ENCODE results near the gene FAM151A.
"Not testable (repeated sequence)": the region's sequence is repeated elsewhere in the genome, so short reads cannot be mapped to it uniquely, and the experiment has no call there.

The FAM151A gene

DNA sequence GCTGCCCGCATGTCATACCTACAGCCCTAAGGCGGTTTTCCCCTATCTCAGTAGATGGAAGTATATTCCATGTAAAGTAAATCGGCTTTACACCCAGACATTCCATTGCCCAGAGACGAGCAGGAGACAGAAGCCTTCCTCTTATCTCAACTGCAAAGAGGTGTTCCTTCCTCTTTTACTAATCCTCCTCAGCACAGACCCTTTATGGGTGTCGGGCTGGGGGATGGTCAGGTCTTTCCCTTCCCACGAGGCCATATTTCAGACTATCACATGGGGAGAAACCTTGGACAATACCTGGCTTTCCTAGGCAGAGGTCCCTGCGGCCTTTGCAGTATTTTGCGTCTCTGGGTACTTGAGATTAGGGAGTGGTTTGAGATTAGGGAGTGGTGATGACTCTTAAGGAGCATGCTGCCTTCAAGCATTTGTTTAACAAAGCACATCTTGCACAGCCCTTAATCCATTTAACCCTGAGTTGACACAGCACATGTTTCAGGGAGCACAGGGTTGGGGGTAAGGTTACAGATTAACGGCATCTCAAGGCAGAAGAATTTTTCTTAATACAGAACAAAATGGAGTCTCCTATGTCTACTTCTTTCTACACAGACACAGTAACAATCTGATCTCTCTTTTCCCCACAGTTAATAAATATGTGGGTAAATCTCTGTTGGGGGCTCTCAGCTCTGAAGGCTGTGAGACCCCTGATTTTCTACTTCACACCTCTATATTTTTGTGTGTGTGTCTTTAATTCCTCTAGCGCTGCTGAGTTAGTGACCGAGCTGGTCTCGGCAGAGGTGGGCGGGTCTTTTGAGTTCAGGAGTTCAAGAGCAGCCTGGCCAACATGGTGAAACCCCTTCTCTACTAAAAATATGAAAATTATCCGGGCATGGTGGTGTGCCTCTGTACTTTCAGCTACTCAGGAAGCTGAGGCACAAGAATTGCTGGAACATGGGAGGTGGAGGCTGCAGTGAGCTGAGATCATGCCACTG, 13.4 kb upstream of the FAM151A start:
- DNase-seq (ENCODE audit: low read depth) = not testable (repeated sequence)

DNA sequence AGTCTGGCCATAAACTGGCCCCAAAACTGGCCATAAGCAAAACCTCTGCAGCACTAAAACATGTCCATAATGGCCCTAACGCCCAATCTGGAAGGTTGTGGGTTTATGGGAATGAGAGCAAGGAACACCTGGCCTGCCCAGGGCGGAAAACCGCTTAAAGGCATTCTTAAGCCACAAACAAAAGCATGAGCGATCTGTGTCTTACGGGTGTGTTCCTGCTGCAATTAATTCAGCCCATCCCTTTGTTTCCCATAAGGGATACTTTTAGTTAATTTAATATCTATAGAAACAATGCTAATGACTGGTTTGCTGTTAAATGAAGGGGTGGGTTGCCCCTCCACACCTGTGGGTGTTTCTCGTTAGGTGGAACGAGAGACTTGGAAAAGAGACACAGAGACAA, 12.5 kb upstream of the FAM151A start:
- not testable (repeated sequence) for DNase-seq (ENCODE audit: low read depth)

GRCh38 chr1:54627196-54627595, 3.9 kb upstream of the FAM151A start:
- DNase-seq (ENCODE audit: low read depth) = no peak

DNA sequence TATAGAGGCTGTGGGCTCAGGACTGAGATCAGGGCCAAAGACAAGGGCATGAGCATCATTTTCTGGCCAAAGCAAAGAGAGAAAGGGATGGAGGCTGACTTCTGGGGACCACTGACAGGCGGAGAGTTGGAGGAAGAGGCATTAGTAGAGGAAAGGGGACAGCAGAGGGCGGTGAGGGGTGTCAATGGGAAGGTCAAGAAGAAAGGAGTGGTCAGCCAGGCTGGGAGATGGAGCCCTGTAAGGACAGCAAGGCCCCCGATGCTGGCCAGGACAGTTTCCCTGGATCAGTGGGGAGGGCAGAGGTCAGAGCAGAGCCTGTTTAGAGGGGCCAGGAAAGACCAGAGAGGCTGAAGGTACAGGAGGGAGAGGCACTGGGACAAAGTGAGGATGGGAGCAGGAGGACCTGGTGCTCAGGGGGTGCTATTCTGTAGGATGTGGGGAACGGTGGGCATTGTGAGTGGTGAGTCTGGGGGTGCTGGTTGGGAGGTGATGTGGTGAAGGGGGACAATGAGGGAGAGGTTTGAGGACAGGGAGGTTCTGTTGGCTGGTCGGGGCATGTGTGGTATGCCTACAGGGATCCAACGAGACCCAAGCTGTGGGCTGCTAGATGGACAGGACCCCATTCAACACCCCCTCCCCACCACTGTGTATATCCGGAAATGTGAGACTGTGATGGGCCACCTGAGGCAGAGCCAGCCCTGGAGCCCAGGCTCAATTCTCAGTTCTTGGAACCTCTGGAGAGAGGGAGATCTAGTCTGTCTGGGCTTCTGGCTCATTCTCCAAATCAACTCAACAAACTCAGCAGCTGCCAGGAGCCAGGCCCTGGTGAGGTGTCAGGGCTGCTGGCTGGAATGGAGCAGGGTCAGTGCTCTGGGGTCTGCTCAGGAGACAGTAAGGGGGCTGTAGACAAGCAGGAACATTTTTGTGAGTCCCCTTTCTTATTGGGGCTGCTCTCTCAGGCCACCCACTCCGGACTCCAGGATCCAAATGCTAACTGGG, 1.4 kb upstream of the FAM151A start:
- DNase-seq (ENCODE audit: low read depth) = no peak

DNA sequence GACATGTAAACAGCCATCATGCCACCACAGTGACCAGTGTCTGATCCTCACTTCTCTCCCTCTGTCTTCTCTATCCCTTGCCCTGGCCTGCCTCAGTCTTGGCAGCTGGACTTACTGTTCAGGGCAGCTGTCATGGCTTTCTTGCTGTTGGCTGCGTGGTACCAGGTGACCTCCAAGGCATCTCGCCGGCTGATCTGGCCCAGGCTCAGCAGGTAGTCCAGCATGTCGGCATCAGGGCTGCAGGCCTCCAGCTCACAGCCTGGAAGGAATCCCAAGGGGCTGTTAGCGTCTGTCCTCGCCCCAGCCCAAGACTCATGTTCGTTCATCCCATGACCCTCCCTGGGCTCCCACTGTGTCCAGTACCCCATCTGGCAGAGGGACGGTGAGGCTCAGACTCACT, 3.6 kb downstream of the FAM151A start:
- no peak for DNase-seq (ENCODE audit: low read depth)

- DNase-seq (ENCODE audit: low read depth) = no peak
Observed at GRCh38 chr1:54615531-54616279, 7.6 kb downstream of the FAM151A start.

DNA sequence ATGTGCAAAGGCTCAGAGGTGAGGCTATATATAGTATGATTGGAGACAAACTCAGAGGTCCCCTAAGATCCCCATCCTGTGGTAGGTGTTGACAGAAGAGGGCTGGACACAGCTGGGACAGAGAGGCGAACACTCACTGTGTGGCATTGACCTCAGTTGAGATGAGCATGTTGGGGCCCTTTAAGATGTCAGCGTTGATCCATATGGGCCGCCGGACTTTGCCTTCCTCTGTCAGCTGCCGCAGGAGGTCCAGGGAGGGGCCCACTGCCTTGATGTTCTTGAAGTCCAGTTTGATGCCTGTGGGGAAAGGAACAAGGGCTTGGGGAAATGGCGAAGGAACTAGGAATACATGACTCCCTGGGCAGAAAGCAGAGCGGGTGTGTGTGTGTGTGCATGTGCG, 8.8 kb downstream of the FAM151A start:
- no peak for DNase-seq (ENCODE audit: low read depth)

DNA sequence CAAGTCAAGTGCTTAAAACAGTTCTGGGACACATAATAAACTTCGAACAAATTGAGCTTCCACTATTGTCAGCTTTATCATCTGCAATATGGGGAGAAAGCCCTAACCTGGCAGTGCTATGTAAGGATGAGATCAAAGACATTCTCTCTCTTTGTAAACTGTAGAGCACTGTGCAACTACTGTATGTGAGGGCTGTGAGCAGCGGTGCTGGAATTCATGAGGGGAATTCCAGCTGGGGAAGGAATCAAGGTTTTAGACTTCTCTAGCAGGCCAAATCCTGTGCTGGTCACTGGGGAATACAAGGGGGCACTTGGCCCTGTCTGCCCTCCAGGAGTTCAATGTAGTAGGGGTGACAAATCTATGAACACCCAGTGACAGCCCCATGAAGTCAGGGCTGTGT, 9.3 kb downstream of the FAM151A start:
- DNase-seq (ENCODE audit: low read depth) = no peak

- DNase-seq (ENCODE audit: low read depth) = no peak
Observed at GRCh38 chr1:54611621-54612020, 11.7 kb downstream of the FAM151A start.

DNA sequence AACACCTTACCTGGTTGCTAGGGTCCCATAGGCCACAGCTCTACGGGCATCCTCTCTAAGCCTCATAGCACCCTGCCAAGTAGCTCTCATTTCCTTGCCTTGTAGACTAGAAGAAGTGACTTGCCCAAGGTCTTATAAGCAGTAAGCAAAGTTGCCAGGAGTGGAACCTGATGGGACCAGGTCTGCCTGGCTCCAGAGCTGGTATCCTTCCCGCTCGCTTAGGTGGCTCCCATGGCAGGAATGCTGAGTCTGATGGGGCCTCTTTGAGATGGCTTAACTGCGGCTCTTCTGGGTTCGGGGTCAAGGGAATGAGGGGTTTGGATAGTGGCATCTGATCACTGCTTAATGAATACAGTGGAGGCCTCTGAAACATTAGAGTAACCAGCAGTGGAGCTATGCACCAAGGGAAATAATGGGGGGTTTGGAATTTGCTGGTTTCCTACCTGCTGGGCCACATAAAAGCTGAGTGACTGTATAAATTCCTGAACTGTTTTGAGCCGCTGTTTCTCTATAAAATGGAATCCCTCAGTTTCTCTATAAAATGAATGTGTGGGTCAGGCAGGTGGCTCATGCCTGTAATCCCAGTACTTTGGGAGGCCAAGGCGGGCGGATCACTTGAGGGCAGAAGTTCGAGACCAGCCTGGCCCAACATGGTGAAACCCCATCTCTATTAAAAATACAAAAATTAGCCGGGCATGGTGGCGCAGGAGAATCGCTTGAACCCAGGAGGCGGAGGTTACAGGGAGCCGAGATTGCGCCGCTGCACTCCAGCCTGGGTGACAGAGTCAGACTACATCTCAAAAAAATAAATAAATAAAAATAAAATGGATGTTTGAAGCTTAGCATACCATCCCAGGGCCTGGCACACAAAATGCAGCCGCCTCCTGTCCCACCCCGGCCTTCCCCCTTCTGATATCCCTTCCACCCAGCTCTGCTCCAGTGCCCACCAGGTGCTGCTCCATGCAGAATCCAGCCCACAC, 12.4 kb downstream of the FAM151A start:
- DNase-seq (ENCODE audit: low read depth) = no peak

DNA sequence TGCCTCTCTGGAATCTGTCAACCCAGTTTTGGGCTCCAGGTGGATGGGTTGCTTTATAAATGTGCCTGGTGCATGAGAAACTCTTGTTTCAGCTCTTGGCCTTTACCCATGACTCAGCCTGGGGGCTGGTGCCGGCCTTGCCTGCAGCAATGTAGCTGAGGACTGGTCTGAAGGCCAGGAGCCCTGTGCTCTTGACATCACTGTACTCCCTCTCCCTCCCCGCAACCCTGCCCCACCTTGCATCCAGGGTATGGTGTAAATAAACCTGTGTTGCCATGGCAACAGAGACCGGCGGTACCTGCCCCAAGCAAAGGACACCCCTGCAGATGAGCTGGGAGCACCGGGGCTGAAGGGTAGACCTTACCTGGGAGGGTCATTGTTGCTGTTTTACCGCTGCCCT, 13.3 kb downstream of the FAM151A start:
- DNase-seq (ENCODE audit: low read depth) = no peak

- no peak for DNase-seq (ENCODE audit: low read depth)
Observed at GRCh38 chr1:54609301-54609921, 13.9 kb downstream of the FAM151A start.

DNA sequence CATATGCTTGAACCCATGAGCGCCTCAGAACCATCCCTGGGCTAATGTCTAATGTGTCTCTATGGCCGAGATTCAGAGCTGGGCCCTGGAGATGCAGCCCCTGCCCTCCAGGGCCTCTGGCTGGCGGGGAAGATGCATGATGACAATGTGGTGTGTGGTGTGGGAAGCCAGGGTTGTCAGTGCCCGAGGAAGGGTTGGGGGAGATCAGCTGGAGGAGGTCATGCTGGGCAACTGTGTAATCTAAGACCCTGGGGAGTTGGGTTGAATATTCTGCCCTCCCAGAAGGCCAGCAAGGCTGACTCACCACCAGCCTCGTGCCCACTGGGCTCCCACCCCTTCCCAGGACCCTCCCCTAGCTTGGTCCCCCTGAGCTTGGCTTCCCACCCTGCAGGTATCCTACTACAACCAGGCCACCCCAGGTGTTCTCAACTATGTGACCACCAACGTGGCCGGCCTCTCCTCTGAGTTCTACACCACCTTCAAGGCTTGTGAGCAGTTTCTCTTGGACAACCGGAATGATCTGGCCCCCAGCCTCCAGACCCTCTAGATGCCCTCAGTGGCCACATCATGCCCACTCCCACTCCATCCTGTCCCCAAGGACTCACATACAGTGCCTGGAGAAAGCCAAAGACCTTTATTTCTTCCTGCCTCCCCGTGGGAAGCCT, 14.6 kb downstream of the FAM151A start:
- no peak for DNase-seq (ENCODE audit: low read depth)

DNA sequence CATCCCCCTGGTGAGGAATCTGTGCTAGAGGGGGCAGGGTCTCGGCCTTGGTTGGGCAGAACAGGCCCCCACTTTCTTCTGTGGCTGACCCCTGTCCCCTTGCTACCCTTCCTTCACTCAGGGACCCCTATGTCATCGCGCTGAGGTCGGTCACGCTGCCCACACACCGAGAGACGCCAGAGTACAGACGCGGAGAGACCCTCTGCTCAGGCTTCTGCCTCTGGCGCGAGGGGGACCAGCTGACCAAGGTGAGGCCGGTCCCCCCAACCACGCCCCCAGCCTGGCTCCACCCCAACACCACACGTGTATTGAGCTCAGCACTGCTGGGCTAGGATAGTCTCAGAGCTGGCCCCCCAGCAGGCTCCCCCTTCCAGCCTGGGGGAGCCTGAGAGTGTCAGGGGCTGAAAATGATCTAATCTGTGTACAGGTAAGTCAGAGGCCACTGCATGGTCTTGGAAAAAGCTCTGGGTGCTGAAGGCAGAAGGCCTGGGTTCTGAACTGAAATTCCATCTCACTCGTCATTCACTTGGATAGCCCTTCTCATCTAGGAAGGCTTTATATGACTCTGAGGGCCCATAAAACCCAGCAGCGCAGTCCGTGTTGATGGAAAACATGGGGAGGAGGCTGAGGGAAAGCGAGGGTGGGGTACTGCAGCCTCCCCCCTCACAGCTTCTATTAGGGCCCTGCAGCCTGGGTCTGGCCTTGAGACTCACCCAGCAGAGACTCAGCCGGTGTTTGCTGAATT, 15.3 kb downstream of the FAM151A start:
- DNase-seq (ENCODE audit: low read depth) = no peak

- no peak for DNase-seq (ENCODE audit: low read depth)
Observed at GRCh38 chr1:54606990-54607325, 16.4 kb downstream of the FAM151A start.

- DNase-seq (ENCODE audit: low read depth) = no peak
Observed at GRCh38 chr1:54606096-54606989, 17.0 kb downstream of the FAM151A start.

DNA sequence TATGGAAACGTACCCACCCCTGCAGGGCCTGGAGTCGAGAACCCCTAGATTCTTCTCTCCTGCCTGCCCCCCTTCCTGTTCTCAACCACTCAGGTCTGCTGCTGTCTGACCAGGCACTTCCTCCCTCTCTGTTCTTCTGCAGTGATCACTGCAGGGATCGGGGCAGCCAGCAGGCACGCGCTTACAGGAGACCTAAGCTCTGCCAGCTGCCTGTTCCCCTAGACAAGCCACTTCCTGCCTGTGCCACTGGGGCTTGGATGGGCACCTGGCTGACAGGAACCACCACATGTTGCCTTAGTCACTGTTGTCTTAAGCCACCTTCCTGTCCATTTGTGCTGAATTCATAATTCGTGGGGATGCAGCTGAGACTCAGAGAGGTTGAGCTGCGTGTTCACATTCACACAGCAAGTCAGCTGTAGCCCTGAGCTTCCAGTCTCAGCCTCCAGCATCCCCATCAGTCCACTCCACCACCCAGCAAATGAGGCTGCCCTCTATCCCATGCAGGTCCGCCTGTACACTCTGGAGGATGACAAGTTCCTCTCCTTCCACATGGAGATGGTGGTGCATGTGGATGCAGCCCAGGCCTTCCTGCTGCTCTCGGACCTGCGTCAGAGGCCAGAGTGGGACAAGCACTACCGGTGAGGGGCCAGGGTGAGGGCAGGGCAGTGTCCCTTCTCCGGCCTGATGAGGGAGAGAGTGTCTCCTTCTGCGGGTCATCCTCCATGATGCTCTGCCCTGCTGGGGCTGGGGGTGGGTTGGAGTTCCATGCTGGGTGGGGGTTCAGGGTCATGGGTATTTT, 18.6 kb downstream of the FAM151A start:
- DNase-seq (ENCODE audit: low read depth) = no peak

Data from stimulated activated CD8-positive, alpha-beta memory T cell treated with anti-CD3 and anti-CD28 coated beads, Interleukin-12 subunit alpha, Interleukin-12 subunit beta, amount 100 ng/mL, for 1 hour (primary cell).